Astrocyte (in vitro differentiated cells and primary cell): ENCODE data around the gene STARD13. TPM values are rescaled to one million over a fixed set of nuclear protein-coding genes. Genes with fewer than 3 reads are reported as not detected.

Experiments used
- DNase-seq: peaks from one replicate; pipeline ENCODE4 v3.0.0-alpha.2; 2010; ENCODE audit warnings: low read depth
- FAIRE-seq: peaks from 2 replicates; lab custom pipeline; 2011; peaks lifted over from hg19 to GRCh38; lab: Jason Lieb, UNC
- H2AFZ ChIP-seq: 2 replicates; pipeline ENCODE4 v1.6.0; 2012; ENCODE audit warnings: low read depth, low read length, inconsistent platforms
- H3K27ac ChIP-seq: 2 replicates; pipeline ENCODE4 v1.5.1; 2011; ENCODE audit warnings: low read depth, low read length, inconsistent platforms
- H3K27me3 ChIP-seq: 2 replicates; pipeline ENCODE4 v1.6.0; 2011; ENCODE audit warnings: low read length, inconsistent platforms; ENCODE audit not compliant: insufficient read depth
- H3K36me3 ChIP-seq: 2 replicates; pipeline ENCODE4 v1.5.1; 2011; ENCODE audit warnings: low read length, inconsistent platforms; ENCODE audit not compliant: insufficient read depth
- H3K4me1 ChIP-seq: 2 replicates; pipeline ENCODE4 v1.5.1; 2011; ENCODE audit warnings: low read length, inconsistent platforms; ENCODE audit not compliant: insufficient read depth
- H3K4me2 ChIP-seq: 2 replicates; pipeline ENCODE4 v1.6.0; 2012; ENCODE audit warnings: low read length, inconsistent platforms
- H3K4me3 ChIP-seq: 2 replicates; pipeline ENCODE4 v1.5.1; 2011; ENCODE audit warnings: low read depth, mild to moderate bottlenecking, low read length, inconsistent platforms; ENCODE audit not compliant: insufficient read depth
- H3K79me2 ChIP-seq: 2 replicates; pipeline ENCODE4 v1.6.0; 2012; ENCODE audit warnings: mild to moderate bottlenecking, low read length, inconsistent platforms; ENCODE audit not compliant: insufficient read depth
- H3K9ac ChIP-seq: 2 replicates; pipeline ENCODE4 v1.6.0; 2012; ENCODE audit warnings: mild to moderate bottlenecking, low read length, inconsistent platforms
- H3K9me3 ChIP-seq: 2 replicates; pipeline ENCODE4 v1.5.1; 2012; ENCODE audit warnings: low read depth, mild to moderate bottlenecking, low read length, inconsistent platforms; ENCODE audit not compliant: insufficient read depth
- H4K20me1 ChIP-seq: 2 replicates; pipeline ENCODE4 v1.6.0; 2012; ENCODE audit warnings: low read length, inconsistent platforms; ENCODE audit not compliant: insufficient read depth
- H3K27ac Mint-ChIP-seq: one replicate; pipeline ENCODE4 v1.8.0; 2021; ENCODE audit warnings: mild to moderate bottlenecking, mixed read lengths; ENCODE audit not compliant: unreplicated experiment
- H3K27me3 Mint-ChIP-seq: one replicate; pipeline ENCODE4 v1.8.0; 2021; ENCODE audit warnings: low read depth, mixed read lengths; ENCODE audit not compliant: unreplicated experiment
- H3K36me3 Mint-ChIP-seq: one replicate; pipeline ENCODE4 v1.8.0; 2021; ENCODE audit warnings: low read depth, mixed read lengths; ENCODE audit not compliant: unreplicated experiment
- H3K4me1 Mint-ChIP-seq: one replicate; pipeline ENCODE4 v1.8.0; 2021; ENCODE audit warnings: low read depth, mixed read lengths; ENCODE audit not compliant: unreplicated experiment
- H3K4me3 Mint-ChIP-seq: one replicate; pipeline ENCODE4 v1.8.0; 2021; ENCODE audit warnings: mild to moderate bottlenecking, moderate library complexity, mixed read lengths; ENCODE audit not compliant: unreplicated experiment
- H3K9me3 Mint-ChIP-seq: one replicate; pipeline ENCODE4 v1.8.0; 2021; ENCODE audit warnings: mild to moderate bottlenecking, mixed read lengths; ENCODE audit not compliant: unreplicated experiment
- CTCF ChIP-seq: IDR thresholded peaks from 2 replicates; pipeline ENCODE4 v1.5.1; 2011; ENCODE audit warnings: low read depth, mild to moderate bottlenecking, inconsistent platforms, low read length, moderate library complexity; ENCODE audit not compliant: insufficient read depth
- EZH2 ChIP-seq: IDR thresholded peaks from 2 replicates; pipeline ENCODE4 v1.6.1; 2012; ENCODE audit warnings: mild to moderate bottlenecking, low read length, inconsistent platforms; ENCODE audit not compliant: insufficient read depth
- total RNA-seq: library from RNA; stranded (reverse); gene quantifications from 2 replicates; pipeline ENCODE4 v1.2.1, GENCODE V29; 2021

Gene STARD13
- total RNA-seq, 1 donor from 2014 or later, result 30.1 TPM

GRCh38 chr13:33224686-33225085 is 60.9 kb downstream of the STARD13 start:
- Histone ChIP-seq H3K27me3 (no peaks in the 10 kb centered on the region), H3K9ac (no peak overlapping the region), H3K4me3 (no peak overlapping the region), H3K36me3 (no peaks in the 10 kb centered on the region), H3K4me2 (peak overlapping the region; percentile 17), H2AFZ (no peak overlapping the region), H4K20me1 (peaks cover 2% of the 10 kb centered on the region), H3K4me1 (peaks cover 31% of the 10 kb centered on the region), H3K79me2 (peaks cover 92% of the 10 kb centered on the region), H3K9me3 (no peaks in the 10 kb centered on the region), H3K27ac (peak overlapping the region; percentile 82)
- peaks cover 12% of the 10 kb centered on the region for H3K36me3 Mint-ChIP-seq
- H3K27me3 Mint-ChIP-seq, result no peaks in the 10 kb centered on the region
- FAIRE-seq (peak; percentile 66), DNase-seq (peak; percentile 78)
- no peak overlapping the region for H3K27ac Mint-ChIP-seq
- H3K9me3 Mint-ChIP-seq, result no peaks in the 10 kb centered on the region
- no peak overlapping the region for H3K4me3 Mint-ChIP-seq
- H3K4me1 Mint-ChIP-seq, result peaks cover 24% of the 10 kb centered on the region
- TF ChIP-seq EZH2 (no peak), CTCF (no peak)

- H3K27ac Mint-ChIP-seq, result no peak overlapping the region
- no peak for TF ChIP-seq EZH2
- no peak for TF ChIP-seq CTCF
- DNase-seq (no peak), FAIRE-seq (no peak)
- H3K4me3 ChIP-seq, result no peak overlapping the region
- no peak overlapping the region for H2AFZ ChIP-seq
- peaks cover 2% of the 10 kb centered on the region for H4K20me1 ChIP-seq
- H3K9me3 ChIP-seq, result no peaks in the 10 kb centered on the region
- H3K36me3 ChIP-seq, result peaks cover under 1% of the 10 kb centered on the region
- peaks cover 26% of the 10 kb centered on the region for H3K4me1 ChIP-seq
- H3K4me2 ChIP-seq, result peak overlapping the region; percentile 17
- peaks cover 12% of the 10 kb centered on the region for H3K36me3 Mint-ChIP-seq
- H3K9me3 Mint-ChIP-seq, result no peaks in the 10 kb centered on the region
- no peaks in the 10 kb centered on the region for H3K27me3 ChIP-seq
- H3K27me3 Mint-ChIP-seq, result no peaks in the 10 kb centered on the region
- no peak overlapping the region for H3K9ac ChIP-seq
- H3K4me3 Mint-ChIP-seq, result no peak overlapping the region
- peak overlapping the region; percentile 68 for H3K27ac ChIP-seq
- H3K4me1 Mint-ChIP-seq, result peaks cover 20% of the 10 kb centered on the region
- H3K79me2 ChIP-seq, result peaks cover 91% of the 10 kb centered on the region
Observed at GRCh38 chr13:33224191-33224590, 61.4 kb downstream of the STARD13 start.

- H3K27me3 ChIP-seq, result no peaks in the 10 kb centered on the region
- H2AFZ ChIP-seq, result no peak overlapping the region
- DNase-seq, result no peak
- no peak for FAIRE-seq
- H3K4me1 Mint-ChIP-seq, result peaks cover 28% of the 10 kb centered on the region
- H3K9ac ChIP-seq, result no peak overlapping the region
- H3K4me3 Mint-ChIP-seq, result no peak overlapping the region
- peaks cover 31% of the 10 kb centered on the region for H3K4me1 ChIP-seq
- H3K4me2 ChIP-seq, result no peak overlapping the region
- H3K36me3 Mint-ChIP-seq, result peaks cover 12% of the 10 kb centered on the region
- TF ChIP-seq EZH2 (no peak), CTCF (no peak)
- H3K36me3 ChIP-seq, result peaks cover 4% of the 10 kb centered on the region
- no peak overlapping the region for H3K27ac ChIP-seq
- no peaks in the 10 kb centered on the region for H3K9me3 ChIP-seq
- no peak overlapping the region for H3K27ac Mint-ChIP-seq
- no peaks in the 10 kb centered on the region for H3K9me3 Mint-ChIP-seq
- H3K4me3 ChIP-seq, result no peak overlapping the region
- H3K79me2 ChIP-seq, result peaks cover 90% of the 10 kb centered on the region
- no peaks in the 10 kb centered on the region for H3K27me3 Mint-ChIP-seq
- peaks cover 2% of the 10 kb centered on the region for H4K20me1 ChIP-seq
Observed at GRCh38 chr13:33219926-33220325, 65.6 kb downstream of the STARD13 start.
